Left ventricle myocardium superior (tissue), 1 donor: ENCODE results near the gene NDUFV3. TPM values are rescaled to one million over a fixed set of nuclear protein-coding genes. Genes with fewer than 3 reads are reported as not detected.
"Not testable (repeated sequence)": the region's sequence is repeated elsewhere in the genome, so short reads cannot be mapped to it uniquely, and the experiment has no call there.

Source experiments
- ATAC-seq: fragments of 200-7000 bp; cut with Tn5 transposase; one replicate; pipeline ENCODE4 v1.9.1; 2020; ENCODE audit warnings: mild to moderate bottlenecking, moderate library complexity
- DNase-seq: peaks from one replicate; pipeline ENCODE4 v3.0.0-alpha.2; 2020
- intact Hi-C: fragments of 100-400 bp; cut with micrococcal nuclease; formaldehyde crosslinking; loops from one replicate; pipeline ENCODE4 v1.11.0; 2022
- total RNA-seq: library from RNA; stranded (reverse); fragmentation: NEBNext Ultra II Directional; extraction: Animal tissue kit (Norgen Biotek cat#: 25700); gene quantifications from one replicate; pipeline ENCODE4 v1.2.1, GENCODE V29; 2021
- donor health status: DM: no; HTN: yes; CAD: no; lungs with severe emphysema.

The NDUFV3 gene
- total RNA-seq, 1 donor from 2014 or later, result 59.3 TPM

- intact Hi-C loops, result no loop called here
- peak; percentile 100 for ATAC-seq
- peak; percentile 98 for DNase-seq
Observed at GRCh38 chr21:42878993-42879787, 13.9 kb upstream of the NDUFV3 start, which contains the start of gene WDR4. Gene WDR4 (minus strand): TSS chr21:42879539. CDS start chr21:42879495, 44 bp downstream.

- DNase-seq, result no peak
- intact Hi-C loops, result no loop called here
- ATAC-seq, result no peak
Observed at GRCh38 chr21:42880352-42880751, 12.8 kb upstream of the NDUFV3 start.

- ATAC-seq (no peak), DNase-seq (no peak)
- intact Hi-C loops, result no loop called here
Observed at GRCh38 chr21:42883921-42884320, 9.2 kb upstream of the NDUFV3 start.

- DNase-seq (no peak), ATAC-seq (peak; percentile 55)
- intact Hi-C loops, result no loop called here
Observed at GRCh38 chr21:42887326-42887725, 5.8 kb upstream of the NDUFV3 start.

GRCh38 chr21:42892582-42892930 is 553 bp upstream of the NDUFV3 start:
- DNase-seq (no peak), ATAC-seq (peak; percentile 45)
- intact Hi-C loops, result no loop called here

GRCh38 chr21:42900446-42900845 is 7.3 kb downstream of the NDUFV3 start:
- intact Hi-C loops, result no loop called here
- DNase-seq, result no peak
- no peak for ATAC-seq

- ATAC-seq, result no peak
- intact Hi-C loops, result no loop called here
- no peak for DNase-seq
Observed at GRCh38 chr21:42903817-42904216, 10.7 kb downstream of the NDUFV3 start.

GRCh38 chr21:42905195-42905594 is 12.1 kb downstream of the NDUFV3 start:
- intact Hi-C loops, result no loop called here
- ATAC-seq (no peak), DNase-seq (no peak)

- intact Hi-C loops, result no loop called here
- DNase-seq (no peak), ATAC-seq (no peak)
Observed at GRCh38 chr21:42906233-42906632, 13.1 kb downstream of the NDUFV3 start.

- ATAC-seq, intact Hi-C loops, DNase-seq: not testable (repeated sequence)
Observed at GRCh38 chr21:42908484-42908883, 15.4 kb downstream of the NDUFV3 start.

- intact Hi-C loops, ATAC-seq, DNase-seq: not testable (repeated sequence)
Observed at GRCh38 chr21:42911920-42912319, 18.8 kb downstream of the NDUFV3 start.

GRCh38 chr21:42913476-42913875 is 20.4 kb downstream of the NDUFV3 start:
- ATAC-seq, result no peak
- intact Hi-C loops, result no loop called here

GRCh38 chr21:42918291-42918690 is 25.2 kb downstream of the NDUFV3 start:
- DNase-seq (no peak), ATAC-seq (no peak)
- intact Hi-C loops, result no loop called here

More at GRCh38 chr21:42913476-42913875, 20.4 kb downstream of the NDUFV3 start:
- DNase-seq, result no peak

- intact Hi-C loops, result no loop called here
- DNase-seq (no peak), ATAC-seq (no peak)
Observed at GRCh38 chr21:42921927-42922326, 28.8 kb downstream of the NDUFV3 start.

- ATAC-seq (no peak), DNase-seq (no peak)
- intact Hi-C loops, result no loop called here
Observed at GRCh38 chr21:42922918-42923317, 29.8 kb downstream of the NDUFV3 start.

- DNase-seq (peak; percentile 61), ATAC-seq (peak; percentile 92)
Observed at GRCh38 chr21:42923553-42924432, 30.7 kb downstream of the NDUFV3 start.

GRCh38 chr21:42924433-42924751 is 31.3 kb downstream of the NDUFV3 start:
- ATAC-seq (no peak), DNase-seq (no peak)
- intact Hi-C loops, result no loop called here

More at GRCh38 chr21:42923553-42924432, 30.7 kb downstream of the NDUFV3 start:
- intact Hi-C loops, result no loop called here

GRCh38 chr21:42925114-42925926 is 32.2 kb downstream of the NDUFV3 start, which contains the start of gene ERVH48-1:
Gene ERVH48-1 (minus strand): TSS chr21:42925630. CDS start chr21:42919006, 6,624 bp downstream.
- intact Hi-C loops, result no loop called here
- ATAC-seq (no peak), DNase-seq (no peak)

- intact Hi-C loops, DNase-seq, ATAC-seq: not testable (repeated sequence)
Observed at GRCh38 chr21:42927474-42928200, 34.5 kb downstream of the NDUFV3 start.
